Loucy (cell line): ENCODE measurements around the gene ZNF438.

Source experiments
- H2AFZ ChIP-seq: fragments of 200-600 bp; sonication (generic); 2 replicates; pipeline ENCODE4 v1.6.0; 2016; ENCODE audit warnings: antibody characterized with exemption, mild to moderate bottlenecking, low read length, moderate library complexity
- H3F3A ChIP-seq: fragments of 200-600 bp; 2 replicates; pipeline ENCODE4 v1.6.0; 2016; ENCODE audit warnings: antibody characterized with exemption, low read depth, mild to moderate bottlenecking
- H3K27me3 ChIP-seq: fragments of 200-600 bp; sonication (generic); 2 replicates; pipeline ENCODE4 v1.6.1; 2014; ENCODE audit warnings: low read length, mild to moderate bottlenecking; ENCODE audit not compliant: insufficient read depth, poor library complexity, severe bottlenecking
- H3K36me3 ChIP-seq: fragments of 200-600 bp; sonication (generic); 2 replicates; pipeline ENCODE4 v1.6.1; 2016; ENCODE audit warnings: low read length; ENCODE audit not compliant: insufficient read depth
- H3K4me1 ChIP-seq: fragments of 200-600 bp; sonication (generic); 2 replicates; pipeline ENCODE4 v1.5.1; 2014; ENCODE audit warnings: low read length, mild to moderate bottlenecking; ENCODE audit not compliant: insufficient read depth, poor library complexity, severe bottlenecking
- H3K4me2 ChIP-seq: fragments of 200-600 bp; sonication (generic); 2 replicates; pipeline ENCODE4 v1.6.0; 2014; ENCODE audit warnings: antibody characterized with exemption, low read length, low read depth, mild to moderate bottlenecking; ENCODE audit not compliant: poor library complexity, severe bottlenecking
- H3K4me3 ChIP-seq: fragments of 200-600 bp; sonication (generic); 2 replicates; pipeline ENCODE4 v1.5.1; 2014; ENCODE audit warnings: low read length, mild to moderate bottlenecking, mixed read lengths; ENCODE audit not compliant: poor library complexity, severe bottlenecking
- H3K79me2 ChIP-seq: fragments of 200-600 bp; sonication (generic); 2 replicates; pipeline ENCODE4 v1.6.1; 2014; ENCODE audit warnings: low read length; ENCODE audit not compliant: insufficient read depth
- H3K9ac ChIP-seq: fragments of 200-600 bp; sonication (generic); 2 replicates; pipeline ENCODE4 v1.6.0; 2014; ENCODE audit warnings: mild to moderate bottlenecking, low read depth, low read length, moderate library complexity; ENCODE audit not compliant: poor library complexity, severe bottlenecking
- H3K9me2 ChIP-seq: fragments of 200-600 bp; sonication (generic); replicated peaks from 2 replicates; pipeline ENCODE4 v1.6.1; 2016; ENCODE audit warnings: low read depth, low read length, mixed read lengths
- H3K9me3 ChIP-seq: fragments of 200-600 bp; sonication (generic); 2 replicates; pipeline ENCODE4 v1.6.1; 2014; ENCODE audit warnings: mild to moderate bottlenecking, antibody characterized with exemption, low read length, low read depth; ENCODE audit not compliant: insufficient read depth
- H4K20me1 ChIP-seq: fragments of 200-600 bp; sonication (generic); 2 replicates; pipeline ENCODE4 v1.6.0; 2014; ENCODE audit warnings: antibody characterized with exemption, low read length, mild to moderate bottlenecking; ENCODE audit not compliant: insufficient read depth, poor library complexity, severe bottlenecking
- CTCF ChIP-seq: fragments of 200-600 bp; sonication (generic); conservative IDR thresholded peaks from 2 replicates; pipeline ENCODE4 v1.5.1; 2014; ENCODE audit warnings: mild to moderate bottlenecking, antibody characterized with exemption, low read length
- EZH2phosphoT487 ChIP-seq: fragments of 200-600 bp; IDR thresholded peaks from 2 replicates; pipeline ENCODE4 v1.6.1; 2018; ENCODE audit warnings: antibody characterized with exemption, mild to moderate bottlenecking, moderate library complexity, borderline replicate concordance

The ZNF438 gene

GRCh38 chr10:31001740-31002139 is 29.9 kb downstream of the ZNF438 start:
- Histone ChIP-seq H3K9me2 (no peaks in the 10 kb centered on the region), H3K36me3 (no peaks in the 10 kb centered on the region), H3K9ac (no peak overlapping the region), H3K79me2 (no peaks in the 10 kb centered on the region), H3K4me1 (peaks cover 36% of the 10 kb centered on the region), H3K4me3 (no peak overlapping the region), H3K4me2 (no peak overlapping the region), H3K9me3 (no peaks in the 10 kb centered on the region), H3K27me3 (no peaks in the 10 kb centered on the region), H2AFZ (no peak overlapping the region), H4K20me1 (no peaks in the 10 kb centered on the region), H3F3A (no peaks in the 10 kb centered on the region)
- no peak for TF ChIP-seq CTCF
- TF ChIP-seq EZH2phosphoT487 = no peak

- Histone ChIP-seq H3K79me2 (no peaks in the 10 kb centered on the region), H3K4me3 (no peak overlapping the region), H3K4me1 (peaks cover 34% of the 10 kb centered on the region), H3K9me2 (no peaks in the 10 kb centered on the region), H3F3A (no peaks in the 10 kb centered on the region), H3K27me3 (no peaks in the 10 kb centered on the region), H3K9me3 (0 out of 2 replicates have a peak, but pooled peaks cover 3% of the 10 kb centered on the region), H2AFZ (no peak overlapping the region), H3K4me2 (no peak overlapping the region), H3K36me3 (no peaks in the 10 kb centered on the region), H3K9ac (no peak overlapping the region), H4K20me1 (no peaks in the 10 kb centered on the region)
- TF ChIP-seq CTCF = no peak
- no peak for TF ChIP-seq EZH2phosphoT487
Observed at GRCh38 chr10:31000867-31001266, 30.8 kb downstream of the ZNF438 start.

GRCh38 chr10:31000071-31000782 is 31.4 kb downstream of the ZNF438 start:
- H3K79me2 ChIP-seq = no peaks in the 10 kb centered on the region
- H3K4me1 ChIP-seq = peaks cover 33% of the 10 kb centered on the region
- no peak overlapping the region for H3K9ac ChIP-seq
- H2AFZ ChIP-seq = no peak overlapping the region
- peaks cover 9% of the 10 kb centered on the region for H3K9me3 ChIP-seq
- TF ChIP-seq CTCF (no peak), EZH2phosphoT487 (no peak)
- no peak overlapping the region for H3K4me3 ChIP-seq
- H3F3A ChIP-seq = no peaks in the 10 kb centered on the region
- H3K36me3 ChIP-seq = no peaks in the 10 kb centered on the region
- no peaks in the 10 kb centered on the region for H4K20me1 ChIP-seq
- no peak overlapping the region for H3K4me2 ChIP-seq
- H3K27me3 ChIP-seq = no peaks in the 10 kb centered on the region
- no peaks in the 10 kb centered on the region for H3K9me2 ChIP-seq
